ENCODE results near the gene CERS6.
"Not testable (repeated sequence)": the region's sequence is repeated elsewhere in the genome, so short reads cannot be mapped to it uniquely, and the experiment has no call there.

Gene CERS6

DNA sequence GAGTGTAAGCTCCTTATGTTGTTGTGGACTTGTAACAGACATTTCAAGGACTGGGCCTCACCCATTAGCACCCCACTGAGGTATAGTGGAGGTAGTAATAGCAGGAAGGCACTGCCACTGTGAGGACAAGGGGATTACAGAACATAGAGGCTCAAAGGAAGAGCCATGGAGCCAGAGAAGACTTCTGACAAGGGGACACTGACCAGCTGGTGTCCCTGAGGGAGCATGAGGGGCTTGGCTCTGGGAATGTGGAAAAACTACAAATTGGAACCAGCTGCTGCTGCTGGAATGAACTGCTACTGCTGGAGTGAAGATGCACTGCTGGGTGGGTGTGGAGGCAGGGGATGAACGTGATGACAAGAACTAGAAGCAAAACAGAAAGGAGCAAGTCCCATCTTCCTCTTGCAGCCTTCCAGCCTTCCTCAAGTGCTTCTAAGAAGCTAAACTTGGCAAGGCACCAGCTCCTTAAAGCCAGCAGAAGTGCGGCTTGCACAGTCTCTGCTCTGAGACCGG lies 179.0 kb downstream of the CERS6 start:
- no peak for DNase-seq (ENCODE audit: low read depth in 2 of 2)

DNA sequence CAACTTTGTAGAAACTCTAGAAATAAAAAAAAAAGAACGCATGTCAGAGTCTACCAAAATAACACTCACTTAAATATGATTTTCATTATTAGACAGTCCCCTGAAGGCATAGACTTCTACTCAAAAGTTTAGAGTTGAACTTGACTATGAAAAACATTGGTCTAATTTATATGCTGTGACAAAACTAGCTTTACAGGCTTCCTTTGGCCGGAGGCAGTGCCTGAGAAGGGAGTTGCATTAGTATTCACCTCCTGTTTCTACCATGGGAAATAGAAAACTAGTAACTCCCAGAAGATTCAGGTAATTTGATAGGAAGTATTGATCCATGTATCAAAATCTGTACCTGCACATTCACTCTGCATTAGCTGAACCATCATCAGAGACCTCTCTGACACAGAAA lies 182.9 kb downstream of the CERS6 start:
- no peak for DNase-seq (ENCODE audit: low read depth in 2 of 2)

DNA sequence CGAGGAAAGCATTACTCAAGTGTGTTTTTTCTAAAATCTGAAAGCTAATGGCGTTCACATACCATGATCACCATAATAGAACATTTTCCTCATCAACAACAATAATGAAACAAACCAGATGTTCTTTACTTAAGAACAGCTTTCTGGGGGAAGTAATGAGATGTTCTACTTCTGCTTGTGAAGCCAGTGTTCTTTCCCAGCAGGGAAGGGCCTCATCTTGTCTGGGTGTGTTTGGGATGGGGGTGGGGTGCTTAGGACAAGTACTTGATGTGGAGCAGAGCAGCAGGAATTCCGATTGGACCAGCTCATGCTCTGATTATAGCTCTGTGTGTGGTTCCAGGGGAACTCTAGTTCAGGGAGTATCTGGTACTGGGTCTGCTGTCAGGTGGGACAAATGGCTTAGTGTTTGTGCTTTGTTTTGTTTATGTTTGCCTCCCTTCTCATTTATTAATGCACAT lies 183.4 kb downstream of the CERS6 start:
- no peak for DNase-seq (ENCODE audit: low read depth in 2 of 2)

DNA sequence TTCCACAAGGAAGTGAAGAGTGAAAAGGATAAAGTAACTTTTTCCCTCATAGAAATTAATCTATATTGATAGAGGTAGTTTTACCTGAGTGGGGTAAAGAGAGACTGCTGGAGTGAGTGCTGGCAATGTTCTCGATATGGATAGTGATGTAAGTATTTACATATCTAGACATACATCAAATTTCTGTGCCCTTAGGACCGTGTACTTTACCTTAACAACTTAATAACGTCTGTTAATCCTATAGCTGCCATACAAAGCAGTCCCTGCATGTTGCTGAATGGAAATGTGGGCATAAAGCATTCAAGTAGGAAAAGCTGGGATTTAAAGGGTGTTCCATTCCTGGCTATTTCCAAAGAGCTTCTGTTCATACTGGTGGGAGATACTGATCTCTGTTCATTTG lies 184.0 kb downstream of the CERS6 start:
- no peak for DNase-seq (ENCODE audit: low read depth in 2 of 2)

DNA sequence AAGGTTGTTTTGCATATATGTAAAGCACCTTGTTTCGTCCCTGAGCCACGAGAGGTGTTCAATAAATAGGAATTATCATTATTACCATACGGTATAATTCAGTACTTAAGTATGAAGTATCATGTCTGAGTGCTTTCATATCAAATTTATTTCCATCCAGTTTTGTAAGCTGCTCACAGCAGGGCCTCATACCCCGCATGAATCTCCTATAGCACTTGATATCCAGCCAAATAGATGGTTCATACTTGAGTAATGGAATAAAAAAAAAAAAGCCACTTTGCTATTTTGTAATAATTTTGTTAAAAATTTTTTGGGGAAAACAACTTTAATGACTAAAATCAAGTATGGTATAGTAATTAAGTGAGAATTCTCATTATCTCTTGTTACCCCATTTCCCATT lies 185.6 kb downstream of the CERS6 start:
- DNase-seq (ENCODE audit: low read depth in 2 of 2): no peak

DNA sequence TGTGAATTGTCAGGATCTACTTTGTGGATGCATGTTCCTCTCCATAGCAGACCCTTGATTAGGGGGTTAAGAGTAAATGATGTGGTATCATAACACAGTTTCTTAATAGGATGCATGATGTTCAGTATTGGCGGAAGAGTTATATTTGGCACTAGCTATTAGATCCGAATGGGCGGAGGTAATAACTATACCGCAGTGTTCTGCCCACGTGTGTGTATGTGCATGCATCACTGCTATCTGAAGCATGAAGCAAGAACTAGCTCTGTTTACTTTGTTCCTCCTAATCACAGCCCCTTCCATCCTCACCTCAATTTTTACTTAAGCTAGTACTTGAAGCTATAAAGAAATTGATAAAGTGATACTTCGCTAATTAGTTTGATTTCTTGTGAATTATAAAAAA lies 186.8 kb downstream of the CERS6 start:
- DNase-seq (ENCODE audit: low read depth in 2 of 2): no peak

DNA sequence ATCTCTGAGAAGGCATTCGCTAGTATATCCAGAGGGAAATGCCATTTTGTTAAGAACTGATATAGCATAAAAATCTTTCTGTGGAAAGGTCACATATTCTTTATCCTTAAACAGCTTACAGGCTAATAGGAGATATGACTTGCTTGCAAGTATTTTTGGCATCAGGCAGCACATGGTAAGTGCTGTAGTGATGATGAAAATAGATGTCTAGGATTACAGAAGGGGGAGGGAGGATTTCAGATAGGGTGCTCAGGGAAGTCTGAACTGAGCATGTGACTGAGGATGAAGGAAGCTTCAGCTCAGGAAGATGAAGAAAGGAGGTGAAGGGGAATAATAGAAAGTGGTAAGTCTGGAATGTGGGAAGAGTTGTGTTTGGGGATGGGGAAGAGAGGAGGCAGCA lies 187.9 kb downstream of the CERS6 start:
- DNase-seq (ENCODE audit: low read depth in 2 of 2): no peak

DNA sequence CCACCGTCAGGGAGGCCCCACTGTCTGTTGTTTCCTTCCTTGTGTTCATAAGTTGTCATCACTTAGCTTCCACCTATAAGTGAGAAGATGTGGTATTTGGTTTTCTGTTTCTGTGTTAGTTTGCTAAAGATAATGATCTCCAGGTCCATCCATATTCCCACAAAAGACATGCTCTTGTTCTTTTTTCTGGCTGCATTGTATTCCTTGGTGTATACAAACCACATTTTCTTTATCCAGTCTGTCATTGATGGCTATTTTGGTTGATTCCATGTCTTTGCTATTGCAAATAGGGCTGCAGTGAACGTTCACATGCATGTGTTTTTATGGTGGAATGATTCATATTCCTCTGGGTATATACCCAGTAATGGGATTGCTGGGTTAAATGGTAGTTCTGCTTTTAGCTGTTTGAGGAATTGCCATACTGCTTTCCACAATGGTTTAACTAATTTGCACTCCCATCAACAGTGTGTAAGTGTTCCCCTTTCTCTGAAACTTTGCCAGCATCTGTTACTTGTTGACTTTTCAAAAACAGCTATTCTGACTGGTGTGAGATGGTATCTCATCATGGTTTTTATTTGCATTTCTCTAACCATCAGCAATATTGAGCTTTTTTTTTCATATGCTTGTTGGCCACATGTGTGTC lies 189.7 kb downstream of the CERS6 start:
- no peak for DNase-seq (ENCODE audit: low read depth in 2 of 2)

DNA sequence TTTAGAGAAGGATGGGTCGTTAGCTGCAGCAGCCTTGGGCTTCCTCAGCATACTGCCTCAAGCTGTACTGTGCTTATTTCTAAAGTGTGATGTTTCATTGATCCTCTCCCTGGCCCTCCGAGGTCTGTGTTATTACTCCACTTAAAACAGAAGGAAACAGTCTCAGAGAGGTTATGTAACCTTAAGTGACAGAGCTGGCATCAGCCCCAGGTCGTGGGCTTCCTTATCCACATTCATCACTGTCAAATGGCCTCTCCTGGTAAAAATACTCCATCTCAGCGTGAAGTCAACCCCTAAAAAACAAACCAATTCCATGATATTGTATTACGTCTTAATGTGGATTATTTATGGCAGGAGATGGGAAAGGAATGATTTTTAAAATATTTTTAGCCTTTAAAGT lies 193.0 kb downstream of the CERS6 start:
- no peak for DNase-seq (ENCODE audit: low read depth in 2 of 2)

DNA sequence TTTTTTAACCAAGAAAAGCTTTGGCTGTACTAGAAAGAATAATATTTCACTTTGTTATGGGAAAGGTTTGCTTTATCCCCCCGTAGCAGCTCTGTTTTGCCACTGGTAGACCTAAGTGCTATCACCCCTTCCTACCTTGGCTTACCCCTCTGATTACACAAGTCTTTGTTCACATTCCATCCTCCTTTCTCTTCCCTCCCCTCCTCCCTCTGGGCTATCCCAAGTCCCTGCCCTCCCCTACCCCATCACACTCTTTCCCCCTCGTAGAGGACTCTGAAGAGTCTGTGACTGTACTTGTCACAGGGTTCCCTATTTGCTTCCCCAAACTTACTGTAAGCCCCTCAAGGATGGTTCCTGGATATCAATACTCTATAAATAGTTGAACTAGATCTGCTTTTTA lies 193.5 kb downstream of the CERS6 start:
- DNase-seq (ENCODE audit: low read depth in 2 of 2): no peak

DNA sequence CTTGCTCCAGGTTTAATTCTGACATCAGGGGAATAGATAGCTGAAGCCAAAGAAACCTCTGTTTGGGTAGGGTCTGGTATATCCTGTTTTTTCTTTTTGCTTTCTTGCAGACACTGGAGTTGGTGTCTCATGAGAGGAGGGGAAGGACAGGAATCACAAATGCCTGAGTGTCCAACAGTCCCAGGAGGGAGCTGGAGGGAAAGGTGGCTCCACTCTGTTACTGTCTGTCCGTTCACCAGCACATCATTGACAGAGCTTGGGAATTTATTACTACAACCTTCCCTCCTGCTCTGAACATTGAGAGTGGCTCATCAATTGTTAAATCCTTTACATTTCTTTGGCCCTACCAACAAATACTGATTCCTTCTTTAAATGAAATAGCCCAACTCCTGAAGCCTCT lies 194.1 kb downstream of the CERS6 start:
- no peak for DNase-seq (ENCODE audit: low read depth in 2 of 2)

DNA sequence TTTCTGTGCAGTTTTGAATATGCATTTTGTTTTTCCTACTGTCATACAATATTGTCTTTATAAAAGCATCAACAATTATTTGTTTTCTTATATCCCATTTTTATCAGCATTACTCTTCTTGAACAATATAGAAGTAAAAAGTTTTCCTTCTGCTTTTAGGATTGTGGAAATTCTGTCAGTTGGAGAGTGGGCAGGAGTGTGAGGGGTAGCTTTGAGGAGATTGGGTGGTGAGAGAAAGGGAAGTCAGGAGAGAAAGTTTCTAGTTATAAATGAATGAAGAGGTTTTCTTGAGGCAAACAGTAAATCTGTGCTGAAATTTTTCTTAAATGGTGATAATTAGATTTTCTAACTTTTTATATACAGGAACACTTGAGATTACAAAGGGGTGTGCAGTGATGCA lies 194.7 kb downstream of the CERS6 start:
- no peak for DNase-seq (ENCODE audit: low read depth in 2 of 2)

DNA sequence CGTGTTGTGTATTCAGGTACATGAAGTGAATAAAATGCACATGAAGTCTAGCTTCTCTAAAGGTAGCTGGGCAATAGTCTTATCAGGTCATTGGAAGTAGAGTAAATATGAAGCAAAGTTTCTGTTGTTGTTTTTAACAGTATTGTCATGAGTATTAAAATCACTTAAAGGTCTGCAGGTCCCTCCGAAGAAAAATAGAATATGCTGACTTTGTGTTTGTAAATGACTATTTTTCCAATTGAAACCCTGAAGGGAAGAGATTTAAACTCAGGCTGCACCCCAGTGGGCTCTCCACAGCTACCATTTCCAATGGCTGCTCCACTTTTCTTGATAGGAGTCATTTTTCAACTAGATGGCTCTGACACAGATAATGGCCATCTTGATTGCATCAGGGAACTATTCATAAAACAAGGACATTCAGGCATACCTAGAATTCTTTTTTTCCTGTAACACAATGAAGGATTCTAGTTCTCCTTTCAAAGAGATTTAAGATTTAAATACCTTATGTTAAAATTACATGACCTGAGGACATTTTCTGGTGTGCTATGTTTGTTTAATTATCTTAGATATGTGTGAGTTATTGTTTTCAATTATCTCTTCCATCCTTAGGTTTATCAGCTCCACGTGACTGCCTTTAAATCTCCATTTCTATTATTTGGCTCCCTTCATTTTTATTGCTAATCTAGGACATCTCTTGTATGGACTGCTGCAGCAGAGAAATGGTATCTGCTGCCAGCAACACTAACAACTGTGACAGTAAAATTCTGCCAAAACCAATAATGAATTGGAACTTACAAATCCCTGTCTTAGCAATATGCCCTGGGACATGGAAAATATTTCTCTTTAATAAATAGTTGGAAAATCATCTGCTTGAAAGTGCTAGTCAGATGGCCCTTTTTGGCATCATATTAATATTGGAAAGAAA lies 197.2 kb downstream of the CERS6 start:
- DNase-seq (ENCODE audit: low read depth in 2 of 2): no peak

DNA sequence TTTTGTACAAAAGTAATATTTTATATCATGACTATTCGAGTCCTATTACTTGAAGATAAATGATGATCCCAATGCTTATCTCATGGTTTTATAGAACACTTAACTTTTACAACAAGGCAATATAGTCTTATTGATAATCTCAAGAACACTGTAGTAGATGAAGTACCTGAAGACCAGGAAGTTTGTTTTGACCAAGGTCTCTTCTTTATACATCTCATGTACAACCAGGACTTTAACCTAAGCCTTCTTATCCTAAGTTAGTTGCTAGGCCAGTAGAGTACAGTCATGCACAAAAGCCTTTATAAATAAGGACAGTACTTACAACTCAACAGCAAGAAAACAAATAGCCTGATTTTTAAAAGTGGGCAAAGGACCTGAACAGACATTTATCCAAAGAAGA lies 198.6 kb downstream of the CERS6 start:
- DNase-seq (ENCODE audit: low read depth in 2 of 2): no peak

DNA sequence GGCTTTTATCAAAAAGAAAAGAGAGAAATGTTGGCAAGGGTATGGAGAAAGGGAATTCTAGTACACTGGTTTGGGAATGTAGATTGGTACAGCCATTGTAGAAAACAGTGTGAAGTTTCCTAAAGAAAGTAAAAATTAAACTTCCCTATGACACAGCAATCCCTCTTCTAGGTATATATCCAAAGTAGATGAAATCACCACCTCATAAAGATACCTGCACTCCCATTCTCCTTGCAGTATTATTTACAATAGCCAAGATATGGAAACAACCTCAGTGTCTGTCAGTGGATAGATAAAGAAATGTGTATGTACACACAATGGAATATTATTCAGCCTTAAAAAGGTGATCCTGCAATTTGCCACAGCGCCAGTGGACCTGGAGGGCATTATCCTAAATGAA lies 199.1 kb downstream of the CERS6 start:
- no peak for DNase-seq (ENCODE audit: low read depth in 2 of 2)

DNA sequence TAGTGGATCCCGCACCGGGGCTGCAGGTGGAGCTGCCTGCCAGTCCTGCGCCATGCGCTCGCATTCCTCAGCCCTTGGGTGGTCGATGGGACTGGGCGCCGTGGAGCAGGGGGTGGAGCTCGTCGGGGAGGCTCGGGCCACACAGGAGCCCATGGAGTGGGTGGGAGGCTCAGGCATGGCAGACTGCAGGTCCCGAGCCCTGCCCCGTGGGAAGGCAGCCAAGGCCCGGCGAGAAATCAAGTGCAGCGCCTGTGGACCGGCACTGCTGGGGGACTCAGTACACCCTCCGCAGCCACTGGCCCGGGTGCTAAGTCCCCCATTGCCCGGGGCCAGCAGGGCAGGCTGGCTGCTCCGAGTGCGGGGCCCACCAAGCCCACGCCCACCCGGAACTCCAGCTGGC lies 201.3 kb downstream of the CERS6 start:
- not testable (repeated sequence) for DNase-seq (ENCODE audit: low read depth in 2 of 2)

DNA sequence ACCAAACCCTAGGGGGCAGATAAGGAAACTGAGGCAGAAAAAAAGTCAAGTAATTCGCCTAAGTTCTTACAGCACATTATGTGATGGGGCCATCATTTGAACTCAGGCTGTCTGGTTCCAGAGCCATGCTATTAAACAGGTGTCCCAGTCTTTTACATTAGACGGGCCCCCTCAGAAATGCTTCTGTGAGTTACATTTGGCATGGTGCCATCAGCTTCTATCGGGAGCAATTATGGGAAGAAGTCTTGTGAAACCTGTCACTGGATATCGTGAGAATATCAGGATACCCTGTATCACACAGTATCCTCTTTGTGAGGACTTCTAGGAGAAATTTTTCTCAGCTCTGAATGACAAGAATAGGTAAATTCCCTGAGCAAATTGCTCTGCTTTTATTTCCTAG lies 202.6 kb downstream of the CERS6 start:
- DNase-seq (ENCODE audit: low read depth in 2 of 2): no peak

DNA sequence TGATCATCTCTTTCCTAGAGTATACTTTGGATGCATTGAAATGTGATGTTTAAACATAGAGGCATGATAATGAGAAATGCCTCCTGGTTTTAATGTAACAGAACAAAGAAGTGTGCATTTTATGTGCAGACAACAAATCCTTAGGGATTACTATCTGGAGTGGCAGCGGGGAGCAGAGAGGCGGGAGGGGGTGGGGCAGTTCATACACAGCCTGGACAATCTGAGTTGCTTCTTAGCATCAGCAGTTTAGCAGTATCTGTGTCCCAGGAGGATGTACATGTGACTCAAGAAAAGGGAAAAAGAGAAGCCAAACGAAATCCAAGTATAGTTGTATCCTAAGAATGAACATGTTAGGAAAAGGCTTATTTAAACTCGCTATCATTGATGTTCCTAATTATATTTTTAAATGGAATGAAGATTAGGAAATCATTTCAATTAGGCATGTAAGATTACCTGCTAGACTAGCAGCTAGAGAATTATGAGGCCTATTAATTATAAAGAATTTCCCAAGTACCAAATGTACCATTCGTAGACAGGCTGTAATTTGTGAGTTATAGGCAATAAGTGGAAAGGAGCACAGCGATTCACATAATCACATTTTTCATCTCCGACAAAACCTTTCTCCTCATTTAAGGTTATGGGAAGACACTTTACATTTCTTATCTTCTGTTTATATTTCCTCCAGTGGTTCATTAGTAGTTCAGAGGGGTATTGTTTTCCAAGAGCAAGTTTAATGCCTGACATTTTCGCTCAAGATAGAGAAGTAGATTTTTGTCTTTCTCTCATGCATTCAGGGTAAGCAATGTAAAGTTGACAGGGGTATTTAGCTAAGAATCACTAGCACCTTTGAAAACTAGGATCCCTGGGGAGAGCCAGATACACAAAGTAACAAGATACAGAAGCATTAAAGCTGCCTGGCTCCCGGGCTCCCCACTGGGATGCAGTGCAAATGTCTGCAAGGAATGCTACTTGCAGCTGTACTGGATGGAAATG lies 205.1 kb downstream of the CERS6 start:
- no peak for DNase-seq (ENCODE audit: low read depth in 2 of 2)

DNA sequence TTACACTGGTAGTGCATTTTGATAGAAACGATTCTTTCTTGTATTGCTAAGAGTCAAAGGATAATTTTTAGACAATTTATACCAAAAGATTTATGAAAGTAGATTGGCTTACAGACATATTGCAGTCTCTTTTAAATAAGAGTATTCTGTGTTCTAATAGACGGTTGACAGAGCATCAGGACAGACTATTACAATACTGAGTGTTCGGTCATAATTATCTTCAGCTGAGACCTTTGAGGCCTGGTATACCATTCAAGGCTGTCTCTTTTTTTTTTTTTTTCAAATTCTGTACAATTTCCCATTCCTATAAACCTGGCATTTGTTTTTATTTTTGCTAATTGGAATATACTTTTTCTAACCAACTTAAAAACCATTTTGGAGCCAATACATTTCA lies 205.8 kb downstream of the CERS6 start:
- DNase-seq (ENCODE audit: low read depth in 2 of 2): no peak

DNA sequence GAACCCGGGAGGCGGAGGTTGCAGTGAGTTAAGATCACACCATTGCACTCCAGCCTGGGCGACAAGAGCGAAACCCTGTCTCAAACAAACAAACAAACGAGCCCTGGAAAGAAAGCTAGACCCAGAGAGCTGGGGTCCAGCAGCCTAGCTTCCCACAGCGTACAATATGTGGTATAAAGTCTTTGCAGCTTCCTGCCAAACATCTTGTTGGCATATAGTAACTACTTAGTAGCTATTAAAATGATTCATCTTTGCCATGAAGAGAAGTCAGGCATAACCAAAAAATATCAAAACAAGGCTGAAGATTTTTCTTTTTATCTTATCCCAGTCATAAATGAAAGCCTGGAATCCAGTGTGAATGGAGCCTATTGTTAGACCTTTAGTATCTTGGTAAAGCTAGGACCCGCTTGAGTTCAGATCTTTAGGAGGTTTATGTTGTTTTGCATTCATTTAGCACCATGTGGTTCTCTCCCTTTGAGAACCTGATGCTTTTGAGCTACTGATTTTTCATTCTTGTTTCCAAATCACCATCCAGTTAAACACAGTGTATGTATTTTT lies 206.7 kb downstream of the CERS6 start:
- no peak for DNase-seq (ENCODE audit: low read depth in 2 of 2)

DNA sequence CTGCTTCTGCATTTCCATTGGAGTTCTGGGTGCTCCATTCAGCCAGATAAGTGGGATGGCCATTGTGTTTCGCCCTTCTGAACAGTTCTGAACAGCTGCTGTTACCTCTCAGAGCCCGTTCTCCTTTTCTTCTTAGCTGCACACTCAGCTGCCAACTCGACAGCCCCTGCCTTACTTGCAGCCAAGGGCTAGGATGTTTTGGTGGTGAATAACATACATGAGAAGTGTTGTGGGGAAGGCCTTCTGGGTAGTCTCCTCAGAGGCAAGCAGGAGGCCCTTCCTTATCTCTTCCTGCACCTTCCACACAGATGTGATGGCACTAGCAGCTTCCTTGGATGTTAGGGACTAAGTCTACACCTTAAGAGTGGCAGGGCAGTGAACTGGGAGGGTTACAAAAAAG lies 207.9 kb downstream of the CERS6 start:
- no peak for DNase-seq (ENCODE audit: low read depth in 2 of 2)

DNA sequence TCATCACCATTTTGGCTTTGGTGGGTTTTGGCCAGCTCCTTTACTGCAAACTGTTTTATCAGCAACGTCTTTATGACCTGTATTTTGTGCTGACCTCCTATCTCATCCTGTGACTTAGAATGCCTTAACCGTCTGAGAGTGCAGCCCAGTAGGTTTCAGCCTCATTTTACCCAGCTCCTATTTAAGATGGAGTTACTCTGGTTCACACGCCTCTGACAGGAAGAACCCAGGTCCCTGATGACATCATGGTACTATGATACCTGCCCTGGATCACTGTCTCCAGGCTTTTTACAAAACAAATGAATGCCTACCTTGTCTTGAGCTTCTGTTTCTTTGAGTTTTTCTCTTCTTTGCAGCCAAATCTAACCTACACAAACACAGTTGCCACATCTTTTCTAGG lies 208.6 kb downstream of the CERS6 start:
- DNase-seq (ENCODE audit: low read depth in 2 of 2): not testable (repeated sequence)

All from stimulated activated CD8-positive, alpha-beta memory T cell treated with anti-CD3 and anti-CD28 coated beads, Interleukin-7, amount 100 ng/mL, for 4 hours (primary cell).